GM12878 (cell line): ENCODE data around the gene ABR. TPM values are rescaled to one million over a fixed set of nuclear protein-coding genes. Genes with fewer than 3 reads are reported as not detected.

Experiments used
- ATAC-seq: fragments of 200-7000 bp; cut with Tn5 transposase; 3 replicates; pipeline ENCODE4 v1.9.1; 2020; ENCODE audit warnings: mild to moderate bottlenecking, moderate library complexity
- BruUV-seq: library from RNA; stranded (reverse); fragments of 400-500 nt; replicated peaks from 2 replicates; lab custom pipeline; 2021; lab: Mats Ljungman, UMichigan
- CTCF ChIA-PET: fragments of 300-600 bp; sonication (Branson Sonifier 250); formaldehyde crosslinking; extraction: SDS; loops from one replicate; lab custom pipeline; 2021; ENCODE audit warnings: inconsistent platforms; lab: Yijun Ruan, JAX
- POLR2A ChIA-PET: fragments of 350-600 bp; formaldehyde crosslinking; extraction: SDS; loops from one replicate; lab custom pipeline; 2021; ENCODE audit warnings: inconsistent platforms; lab: Charles Lee
- RAD21 ChIA-PET: fragments of 300-600 bp; sonication (Branson Sonifier 250); formaldehyde crosslinking; loops from one replicate; lab custom pipeline; 2023; ENCODE audit warnings: antibody characterized with exemption; ENCODE audit not compliant: unreplicated experiment; lab: Charles Lee
- SMC1A ChIA-PET: fragments of 300-600 bp; sonication (Branson Sonifier 250); formaldehyde crosslinking; loops from one replicate; lab custom pipeline; 2023; ENCODE audit not compliant: unreplicated experiment, uncharacterized antibody; lab: Charles Lee
- DNase-seq: peaks from one replicate; pipeline ENCODE4 v3.0.0-alpha.2; 2011; ENCODE audit warnings: low read depth, low spot score
- FAIRE-seq: peaks from 3 replicates; lab custom pipeline; 2011; peaks lifted over from hg19 to GRCh38; lab: Jason Lieb, UNC
- H2AFZ ChIP-seq: 2 replicates; pipeline ENCODE4 v1.6.0; 2011; ENCODE audit warnings: low read depth, low read length, control low read depth; ENCODE audit not compliant: control insufficient read depth
- H3K27ac ChIP-seq: 2 replicates; pipeline ENCODE4 v1.5.1; 2011; ENCODE audit warnings: control low read depth; ENCODE audit not compliant: control insufficient read depth, insufficient read depth
- H3K27me3 ChIP-seq, 2 experiments: replicated peaks in 1 of 2; 2 replicates each; pipeline versions ENCODE4 v1.6.0 to v1.6.1; 2011; ENCODE audit warnings: low read length in 1 of 2; ENCODE audit not compliant: control insufficient read depth in 2 of 2, insufficient read depth in 2 of 2
- H3K36me3 ChIP-seq, 2 experiments: 2 replicates each; pipeline ENCODE4 v1.5.1; 2011; ENCODE audit warnings: low read length in 1 of 2; ENCODE audit not compliant: control insufficient read depth in 2 of 2, insufficient read depth in 2 of 2
- H3K4me1 ChIP-seq: 2 replicates; pipeline ENCODE4 v1.6.1; 2011; ENCODE audit warnings: mild to moderate bottlenecking, low read length, moderate library complexity, mixed read lengths; ENCODE audit not compliant: control insufficient read depth, insufficient read depth
- H3K4me2 ChIP-seq: 2 replicates; pipeline ENCODE4 v1.6.0; 2011; ENCODE audit warnings: control low read depth; ENCODE audit not compliant: control insufficient read depth, insufficient read depth
- H3K4me3 ChIP-seq: fragments of 200-600 bp; sonication (generic); 2 replicates; pipeline ENCODE4 v1.5.1; 2016
- H3K79me2 ChIP-seq: 2 replicates; pipeline ENCODE4 v1.6.0; 2011; ENCODE audit warnings: low read length; ENCODE audit not compliant: control insufficient read depth, insufficient read depth
- H3K9ac ChIP-seq: 2 replicates; pipeline ENCODE4 v1.8.0; 2011; ENCODE audit warnings: low read length, control low read depth, mixed read lengths; ENCODE audit not compliant: control insufficient read depth, insufficient read depth
- H3K9me3 ChIP-seq: replicated peaks from 3 replicates; pipeline ENCODE4 v1.5.1; 2011; ENCODE audit warnings: mild to moderate bottlenecking, low read length; ENCODE audit not compliant: control insufficient read depth, insufficient read depth
- H4K20me1 ChIP-seq: 2 replicates; pipeline ENCODE4 v1.6.0; 2011; ENCODE audit not compliant: control insufficient read depth, insufficient read depth
- FOXM1 ChIP-seq: IDR thresholded peaks from 2 replicates; pipeline ENCODE4 v1.6.1; 2012; ENCODE audit warnings: low read depth, mild to moderate bottlenecking, inconsistent platforms, low read length, moderate library complexity
- GATAD2B ChIP-seq: fragments of 450-650 bp; conservative IDR thresholded peaks from 2 replicates; pipeline ENCODE4 v1.6.1; 2017; ENCODE audit warnings: low read depth, mild to moderate bottlenecking, moderate library complexity
- HDAC2 ChIP-seq: fragments of 200-600 bp; sonication (generic); IDR thresholded peaks from 2 replicates; pipeline ENCODE4 v1.6.1; 2017
- MEF2B ChIP-seq: fragments of 450-650 bp; IDR thresholded peaks from 2 replicates; pipeline ENCODE4 v1.6.1; 2018; ENCODE audit warnings: mild to moderate bottlenecking, moderate library complexity; ENCODE audit not compliant: partially characterized antibody, poor library complexity, severe bottlenecking
- MTA3 ChIP-seq: IDR thresholded peaks from 2 replicates; pipeline ENCODE4 v1.6.1; 2012; ENCODE audit warnings: low read length, inconsistent platforms, borderline replicate concordance
- POLR2AphosphoS5 ChIP-seq: IDR thresholded peaks from 2 replicates; pipeline ENCODE4 v1.6.1; 2011; ENCODE audit warnings: mild to moderate bottlenecking, low read length, inconsistent platforms
- REST ChIP-seq: IDR thresholded peaks from 2 replicates; pipeline ENCODE4 v1.6.1; 2012; ENCODE audit warnings: mild to moderate bottlenecking, low read depth, low read length
- WGBS: methylation state at CpG from one replicate; pipeline ENCODE4 v1.1.6; 2016; ENCODE audit warnings: low lambda C conversion rate; ENCODE audit not compliant: insufficient replicate concordance, insufficient coverage; ENCODE audit errors: missing lambda C conversion rate; 5-methylcytosine and 5-hydroxymethylcytosine counted together
- in situ Hi-C: fragments of 300-500 bp; cut with MboI; formaldehyde crosslinking; loops from 9 replicates; pipeline ENCODE4 v1.14.3; 2018; ENCODE audit warnings: mixed read lengths
- intact Hi-C: fragments of 100-400 bp; cut with micrococcal nuclease; formaldehyde crosslinking; loops from one replicate; pipeline ENCODE4 v1.14.2; 2022; ENCODE audit not compliant: unreplicated experiment
- polyA plus RNA-seq, 11 experiments: library from polyadenylated mRNA; depleted of rRNA in 4 of 11; unstranded in 6 of 11; stranded (reverse) in 5 of 11; fragments of >200 nt; fragmentation: Nextera tagmentation in 4 of 11; fragmentation: Illumina TruSeq in 1 of 11; extraction: Ambion mirVana in 4 of 11; extraction: Trizol in 1 of 11; gene quantifications; 1 replicate in 1 of 11; 2 replicates in 10 of 11; pipeline versions ENCODE4 v1.2.1 to v1.2.3, GENCODE V29; 2011 to 2016; ENCODE audit warnings: inconsistent platforms in 2 of 11, missing spikeins in 2 of 11, low read depth in 1 of 11
- total RNA-seq, 4 experiments: library from RNA; depleted of rRNA in 3 of 4; stranded (reverse); fragments of >200 nt in 3 of 4; fragmentation: Illumina TruSeq in 1 of 4; extraction: Trizol in 1 of 4; gene quantifications; 2 replicates each; pipeline versions ENCODE4 v1.2.1 to v1.2.3, GENCODE V29; 2013 to 2021
- TF ChIP-seq, protein P1 (sequence below): fragments of 450-650 bp; IDR thresholded peaks from 2 replicates; pipeline ENCODE4 v1.6.1; 2017; ENCODE audit warnings: mild to moderate bottlenecking, moderate library complexity
- TF ChIP-seq, protein P2 (sequence below): IDR thresholded peaks from 2 replicates; pipeline ENCODE4 v1.6.1; 2012; ENCODE audit warnings: low read depth, low read length, improper control_type of control experiment

The ABR gene
- total and polyA plus RNA-seq, 10 of the 15 experiments (the other 5 are each of a cell fraction or from before 2014, with no cell fraction given): 1.4 to 112 (median 30.0) TPM

- CTCF ChIA-PET: interaction anchor here (1.3 kb wide), 1 partner anchor 105 kb away, joined by 3 read pairs; no protein-coding TSS in a partner anchor
Observed at GRCh38 chr17:983921-984320, 195.9 kb downstream of the ABR start.

GRCh38 chr17:981292-981658 lies 198.5 kb downstream of the ABR start:
- in situ Hi-C loops: no loop called here
- TF ChIP-seq, protein P1, sequence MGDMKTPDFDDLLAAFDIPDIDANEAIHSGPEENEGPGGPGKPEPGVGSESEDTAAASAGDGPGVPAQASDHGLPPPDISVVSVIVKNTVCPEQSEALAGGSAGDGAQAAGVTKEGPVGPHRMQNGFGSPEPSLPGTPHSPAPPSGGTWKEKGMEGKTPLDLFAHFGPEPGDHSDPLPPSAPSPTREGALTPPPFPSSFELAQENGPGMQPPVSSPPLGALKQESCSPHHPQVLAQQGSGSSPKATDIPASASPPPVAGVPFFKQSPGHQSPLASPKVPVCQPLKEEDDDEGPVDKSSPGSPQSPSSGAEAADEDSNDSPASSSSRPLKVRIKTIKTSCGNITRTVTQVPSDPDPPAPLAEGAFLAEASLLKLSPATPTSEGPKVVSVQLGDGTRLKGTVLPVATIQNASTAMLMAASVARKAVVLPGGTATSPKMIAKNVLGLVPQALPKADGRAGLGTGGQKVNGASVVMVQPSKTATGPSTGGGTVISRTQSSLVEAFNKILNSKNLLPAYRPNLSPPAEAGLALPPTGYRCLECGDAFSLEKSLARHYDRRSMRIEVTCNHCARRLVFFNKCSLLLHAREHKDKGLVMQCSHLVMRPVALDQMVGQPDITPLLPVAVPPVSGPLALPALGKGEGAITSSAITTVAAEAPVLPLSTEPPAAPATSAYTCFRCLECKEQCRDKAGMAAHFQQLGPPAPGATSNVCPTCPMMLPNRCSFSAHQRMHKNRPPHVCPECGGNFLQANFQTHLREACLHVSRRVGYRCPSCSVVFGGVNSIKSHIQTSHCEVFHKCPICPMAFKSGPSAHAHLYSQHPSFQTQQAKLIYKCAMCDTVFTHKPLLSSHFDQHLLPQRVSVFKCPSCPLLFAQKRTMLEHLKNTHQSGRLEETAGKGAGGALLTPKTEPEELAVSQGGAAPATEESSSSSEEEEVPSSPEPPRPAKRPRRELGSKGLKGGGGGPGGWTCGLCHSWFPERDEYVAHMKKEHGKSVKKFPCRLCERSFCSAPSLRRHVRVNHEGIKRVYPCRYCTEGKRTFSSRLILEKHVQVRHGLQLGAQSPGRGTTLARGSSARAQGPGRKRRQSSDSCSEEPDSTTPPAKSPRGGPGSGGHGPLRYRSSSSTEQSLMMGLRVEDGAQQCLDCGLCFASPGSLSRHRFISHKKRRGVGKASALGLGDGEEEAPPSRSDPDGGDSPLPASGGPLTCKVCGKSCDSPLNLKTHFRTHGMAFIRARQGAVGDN: no peak
- TF ChIP-seq MEF2B: no peak
- TF ChIP-seq REST: no peak
- no peak for TF ChIP-seq FOXM1
- no peak for TF ChIP-seq MTA3

More at GRCh38 chr17:983921-984320, 195.9 kb downstream of the ABR start:
- no peaks in the 10 kb centered on the region for H3K36me3 ChIP-seq
- in situ Hi-C loops (no loop called here), intact Hi-C loops (loop anchor here (10.0 kb wide), 1 partner anchor 269 kb away; the partner anchor contains the start of gene VPS53)
- WGBS: 19% methylated on average over 3 of the region's 3 CpGs
- H3K79me2 ChIP-seq: no peaks in the 10 kb centered on the region
- ATAC-seq (no peak), DNase-seq (no peak), FAIRE-seq (no peak)
- RAD21 ChIA-PET: no interaction called here
- no peak overlapping the region for H2AFZ ChIP-seq
- H3K4me1 ChIP-seq: peaks cover 7% of the 10 kb centered on the region; the same call in 1 of the 2 replicates
- H3K4me2 ChIP-seq: no peak overlapping the region
- BruUV-seq: no TSS peak
- no peaks in the 10 kb centered on the region for H3K9me3 ChIP-seq
- no peaks in the 10 kb centered on the region for H3K27me3 ChIP-seq
- H3K9ac ChIP-seq: no peak overlapping the region
- H4K20me1 ChIP-seq: no peaks in the 10 kb centered on the region
- POLR2A ChIA-PET: no interaction called here
- SMC1A ChIA-PET: no interaction called here
- H3K27ac ChIP-seq: no peak overlapping the region
- TF ChIP-seq GATAD2B: no peak
- TF ChIP-seq HDAC2: no peak
- TF ChIP-seq POLR2AphosphoS5: no peak
- TF ChIP-seq, protein P2, sequence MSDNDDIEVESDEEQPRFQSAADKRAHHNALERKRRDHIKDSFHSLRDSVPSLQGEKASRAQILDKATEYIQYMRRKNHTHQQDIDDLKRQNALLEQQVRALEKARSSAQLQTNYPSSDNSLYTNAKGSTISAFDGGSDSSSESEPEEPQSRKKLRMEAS: no peak
- no peak overlapping the region for H3K4me3 ChIP-seq

More at GRCh38 chr17:981292-981658, 198.5 kb downstream of the ABR start:
- ChIA-PET RAD21 (interaction anchor here (0.9 to 2.8 kb wide), 13 partner anchors 15 to 569 kb away, joined by 3 to 32 read pairs (median 7); partner anchors contain the start of genes GLOD4, MRM3, TIMM22 and VPS53), SMC1A (interaction anchor here (0.8 to 2.1 kb wide), 17 partner anchors 15 to 569 kb away, joined by 3 to 24 read pairs (median 5); partner anchors contain the start of genes GLOD4, MRM3 and TIMM22), POLR2A (interaction anchor here (1.0 kb wide), 3 partner anchors 15 to 569 kb away, joined by 3 read pairs; partner anchors contain the start of gene TIMM22), CTCF (interaction anchor here (0.6 to 2.8 kb wide), 35 partner anchors 9 to 831 kb away, joined by 3 to 61 read pairs (median 4); partner anchors contain the start of genes GLOD4, MRM3, TIMM22 and VPS53)
- Histone ChIP-seq H4K20me1 (no peaks in the 10 kb centered on the region), H3K4me1 (peaks cover 7% of the 10 kb centered on the region; the same call in 1 of the 2 replicates), H3K79me2 (no peaks in the 10 kb centered on the region), H3K27ac (no peak overlapping the region), H3K4me3 (no peak overlapping the region), H3K9me3 (no peaks in the 10 kb centered on the region), H3K27me3 (peaks cover 3 to 11% of the 10 kb centered on the region in 2 experiments; a peak in 2 of 4 replicates), H3K4me2 (peak overlapping the region; percentile 86), H3K36me3 (no peaks in the 10 kb centered on the region), H3K9ac (no peak overlapping the region), H2AFZ (peak overlapping the region; percentile 50; the same call in 1 of the 2 replicates)
- intact Hi-C loops: loop anchor here (1.0 to 10.0 kb wide), 4 partner anchors 102 to 569 kb away; partner anchors contain the start of gene VPS53
- WGBS: 32% methylated on average over 10 of the region's 10 CpGs
- ATAC-seq (no peak), FAIRE-seq (no peak), DNase-seq (no peak)
- BruUV-seq: no TSS peak
